Esophagus squamous epithelium (tissue), 5 donors: ENCODE data around the gene GTSE1. TPM values are rescaled to one million over a fixed set of nuclear protein-coding genes. Genes with fewer than 3 reads are reported as not detected.

Experiments
- DNase-seq: peaks from one replicate; lab custom pipeline; 2025; lab: John Stamatoyannopoulos, UW
- H3K27ac ChIP-seq, 4 donors: fragments of 200-600 bp; sonication (generic); one replicate each; pipeline ENCODE4 v1.5.1; 2016 to 2019; ENCODE audit warnings: mild to moderate bottlenecking in 1 of 4
- H3K27me3 ChIP-seq, 4 donors: fragments of 200-600 bp; sonication (generic); 1 replicate in 3 of 4; 2 replicates in 1 of 4; pipeline versions ENCODE4 v1.5.1 to v1.6.0; 2017 to 2021; ENCODE audit warnings: antibody characterized with exemption in 1 of 4
- H3K36me3 ChIP-seq, 3 donors: fragments of 200-600 bp; sonication (generic); one replicate each; pipeline ENCODE4 v1.5.1; 2016 to 2019
- H3K4me1 ChIP-seq, 3 donors: fragments of 200-600 bp; sonication (generic); one replicate each; pipeline ENCODE4 v1.5.1; 2017 to 2019
- H3K4me3 ChIP-seq, 4 donors: fragments of 200-600 bp; sonication (generic); 1 replicate in 3 of 4; 2 replicates in 1 of 4; pipeline ENCODE4 v1.5.1; 2016 to 2019; ENCODE audit warnings: mild to moderate bottlenecking in 2 of 4, moderate library complexity in 1 of 4
- H3K9me3 ChIP-seq, 3 donors: fragments of 200-600 bp; sonication (generic); one replicate each; pipeline ENCODE4 v1.5.1; 2016 to 2019
- POLR2A ChIP-seq, 4 donors: fragments of 450-650 bp; IDR thresholded peaks; one replicate each; pipeline ENCODE4 v1.6.1; 2017; ENCODE audit warnings: antibody characterized with exemption in 4 of 4, mild to moderate bottlenecking in 4 of 4, moderate library complexity in 3 of 4
- WGBS, 2 donors: methylation state at CpG; one replicate each; pipeline ENCODE4 v1.1.5; 2018; 5-methylcytosine and 5-hydroxymethylcytosine counted together
- intact Hi-C: fragments of 100-400 bp; cut with DNase I; formaldehyde crosslinking; loops from one replicate; pipeline ENCODE4 v1.15.0; 2022
- total RNA-seq, 4 donors: library from RNA; depleted of rRNA; stranded (reverse); fragments of >200 nt; gene quantifications; one replicate each; pipeline ENCODE4 v1.1.0, GENCODE V29; 2016
- TF ChIP-seq, protein P1 (sequence below), 6 experiments: fragments of 450-650 bp in 4 of 6; fragments of 200-600 bp in 2 of 6; sonication (generic) in 2 of 6; IDR thresholded peaks; one replicate each; pipeline ENCODE4 v1.5.1; 2016 to 2019; ENCODE audit warnings: antibody characterized with exemption in 6 of 6, mild to moderate bottlenecking in 4 of 6, moderate library complexity in 4 of 6
- donor health status: DM: yes; HTN: yes; CAD: no.

The GTSE1 gene
- total RNA-seq, 4 donors from 2014 or later: 1.4 to 8.0 (median 3.4) TPM

DNA sequence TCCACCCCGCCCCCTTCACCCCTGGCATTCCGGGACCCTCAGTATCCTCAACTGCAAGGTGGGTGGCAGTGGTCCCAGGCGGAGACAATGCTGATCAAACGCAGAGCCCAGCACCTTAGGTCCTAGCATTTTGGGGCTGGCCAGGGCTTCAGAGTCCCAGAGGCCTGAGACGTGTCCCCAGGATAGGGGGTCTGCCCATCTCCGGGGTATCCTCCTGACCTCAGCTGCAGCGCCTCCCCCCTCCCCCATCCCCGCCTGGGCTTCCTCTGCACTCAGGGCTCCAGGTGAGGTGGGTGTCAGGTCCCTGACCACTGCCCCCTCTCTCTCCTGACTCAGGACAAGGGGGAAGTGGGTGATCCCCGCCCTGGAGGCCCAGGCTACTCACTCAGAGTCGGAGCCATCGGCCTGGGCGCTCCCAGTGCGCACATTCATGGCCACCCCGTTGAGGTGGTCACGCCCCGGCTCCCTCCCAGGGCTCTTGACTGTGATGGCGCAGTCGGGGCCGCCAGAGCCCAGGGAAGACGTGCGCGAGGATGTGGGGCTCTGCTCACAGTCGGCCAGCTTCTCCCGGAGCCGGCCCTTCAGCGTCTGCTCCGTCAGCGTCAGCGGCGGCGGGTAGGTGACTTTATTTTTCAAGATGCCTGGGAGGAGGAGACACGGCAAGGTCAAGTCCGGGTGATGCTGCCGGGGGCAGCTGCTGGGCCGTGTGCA is 67.1 kb downstream of the GTSE1 start:
- intact Hi-C loops: no loop called here
- H3K27ac ChIP-seq: no peak overlapping the region
- H3K27me3 ChIP-seq: peaks cover 0 to 35% (median 0%) of the 10 kb centered on the region in 4 donors
- H3K4me3 ChIP-seq: no peak overlapping the region
- no peaks in the 10 kb centered on the region for H3K9me3 ChIP-seq
- H3K4me1 ChIP-seq: peaks cover 0 to 10% (median 0%) of the 10 kb centered on the region in 3 donors
- no peak for DNase-seq
- WGBS, 2 donors: 83 to 85% methylated on average over 2 to 17 of the region's 35 CpGs
- TF ChIP-seq, protein P1, sequence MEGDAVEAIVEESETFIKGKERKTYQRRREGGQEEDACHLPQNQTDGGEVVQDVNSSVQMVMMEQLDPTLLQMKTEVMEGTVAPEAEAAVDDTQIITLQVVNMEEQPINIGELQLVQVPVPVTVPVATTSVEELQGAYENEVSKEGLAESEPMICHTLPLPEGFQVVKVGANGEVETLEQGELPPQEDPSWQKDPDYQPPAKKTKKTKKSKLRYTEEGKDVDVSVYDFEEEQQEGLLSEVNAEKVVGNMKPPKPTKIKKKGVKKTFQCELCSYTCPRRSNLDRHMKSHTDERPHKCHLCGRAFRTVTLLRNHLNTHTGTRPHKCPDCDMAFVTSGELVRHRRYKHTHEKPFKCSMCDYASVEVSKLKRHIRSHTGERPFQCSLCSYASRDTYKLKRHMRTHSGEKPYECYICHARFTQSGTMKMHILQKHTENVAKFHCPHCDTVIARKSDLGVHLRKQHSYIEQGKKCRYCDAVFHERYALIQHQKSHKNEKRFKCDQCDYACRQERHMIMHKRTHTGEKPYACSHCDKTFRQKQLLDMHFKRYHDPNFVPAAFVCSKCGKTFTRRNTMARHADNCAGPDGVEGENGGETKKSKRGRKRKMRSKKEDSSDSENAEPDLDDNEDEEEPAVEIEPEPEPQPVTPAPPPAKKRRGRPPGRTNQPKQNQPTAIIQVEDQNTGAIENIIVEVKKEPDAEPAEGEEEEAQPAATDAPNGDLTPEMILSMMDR (IDR thresholded peaks at IDR 0.05): no peak
- no peak for TF ChIP-seq POLR2A (IDR thresholded peaks at IDR 0.05)
- H3K36me3 ChIP-seq: peaks cover 7 to 85% (median 35%) of the 10 kb centered on the region in 3 donors

DNA sequence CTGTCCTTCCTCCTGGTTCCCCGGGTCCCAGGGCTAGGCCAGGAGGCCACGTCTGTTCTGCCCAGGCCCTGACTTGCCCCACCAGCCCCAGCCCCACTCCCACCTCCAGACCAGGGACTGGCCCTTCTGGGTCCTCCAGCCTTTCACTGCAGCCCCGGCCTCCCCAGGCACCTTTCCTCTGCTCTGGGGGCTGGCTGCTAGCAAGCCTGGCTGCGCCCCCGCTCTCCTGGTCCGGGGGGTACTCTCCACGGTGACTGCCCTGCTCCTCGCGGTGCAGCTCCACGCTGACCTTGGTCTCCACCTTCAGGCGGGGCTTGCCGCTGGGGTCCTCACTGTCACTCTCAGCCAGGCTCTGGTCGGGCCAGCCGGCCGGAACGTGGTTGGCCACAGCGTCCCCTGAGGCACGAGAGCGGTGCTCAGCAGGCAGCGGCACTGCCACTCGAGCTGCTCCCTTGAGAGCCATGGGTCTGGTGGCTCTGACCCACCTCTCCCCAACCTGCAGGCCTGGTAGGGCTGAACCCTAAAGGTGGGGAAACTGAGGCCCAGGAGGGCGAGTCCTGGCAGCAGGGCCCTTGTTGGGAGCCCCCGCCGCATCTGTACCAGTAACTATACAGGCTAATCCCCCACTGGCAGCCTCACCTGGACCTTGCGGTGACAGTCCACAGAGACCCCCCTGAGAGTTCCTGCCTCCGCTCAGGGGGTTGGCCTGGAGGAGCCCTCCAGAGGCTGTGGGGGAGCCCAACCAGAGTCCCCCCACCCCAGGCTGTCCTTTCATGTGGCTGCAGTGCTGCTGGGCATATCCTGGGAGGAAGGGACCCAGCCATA is 67.9 kb downstream of the GTSE1 start:
- WGBS, 2 donors: 90 to 100% methylated on average over 1 to 2 of the region's 26 CpGs
- DNase-seq: no peak
- no peak overlapping the region for H3K4me3 ChIP-seq
- intact Hi-C loops: loop anchor here (5.0 kb wide), 1 partner anchor 178 kb away; no protein-coding TSS in a partner anchor
- TF ChIP-seq POLR2A (IDR thresholded peaks at IDR 0.05): no peak
- TF ChIP-seq, protein P1 (IDR thresholded peaks at IDR 0.05): no peak
- H3K9me3 ChIP-seq: no peaks in the 10 kb centered on the region
- peaks cover 7 to 85% (median 33%) of the 10 kb centered on the region in 3 donors for H3K36me3 ChIP-seq
- peaks cover 0 to 11% (median 0%) of the 10 kb centered on the region in 3 donors for H3K4me1 ChIP-seq
- H3K27me3 ChIP-seq: peaks cover 0 to 35% (median 0%) of the 10 kb centered on the region in 4 donors
- no peak overlapping the region for H3K27ac ChIP-seq

DNA sequence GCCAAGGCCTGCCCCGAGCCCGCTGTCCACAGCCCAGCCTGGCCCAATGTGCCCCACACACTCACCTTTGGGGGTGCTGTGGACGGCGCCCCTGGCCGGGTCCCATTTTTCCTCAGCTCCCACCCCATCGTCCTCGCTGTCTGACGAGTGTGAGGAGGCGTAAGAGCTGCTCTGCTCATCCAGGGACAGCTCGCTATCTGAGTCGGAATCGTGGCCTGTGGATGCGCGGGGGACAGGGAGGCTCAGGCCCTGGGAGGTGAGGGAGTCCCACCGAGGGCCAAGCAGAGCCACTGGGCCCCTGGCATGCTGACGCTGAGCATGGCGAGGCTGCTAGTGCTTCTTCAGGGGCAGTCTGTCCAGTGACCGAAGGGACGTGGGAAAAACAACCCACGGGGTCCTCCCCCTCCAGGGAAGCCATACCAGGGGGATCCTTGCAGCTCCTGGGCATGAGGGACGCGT is 68.5 kb downstream of the GTSE1 start:
- TF ChIP-seq POLR2A (IDR thresholded peaks at IDR 0.05): no peak
- TF ChIP-seq, protein P1 (IDR thresholded peaks at IDR 0.05): no peak
- Histone ChIP-seq H3K9me3 (no peaks in the 10 kb centered on the region), H3K4me1 (peaks cover 0 to 16% (median 0%) of the 10 kb centered on the region in 3 donors), H3K4me3 (no peak overlapping the region), H3K36me3 (peaks cover 7 to 83% (median 33%) of the 10 kb centered on the region in 3 donors), H3K27me3 (peaks cover 0 to 35% (median 0%) of the 10 kb centered on the region in 4 donors), H3K27ac (no peak overlapping the region)
- DNase-seq: no peak
- intact Hi-C loops: loop anchor here (5.0 kb wide), 1 partner anchor 177 kb away; no protein-coding TSS in a partner anchor
- 100% methylated on average over 1 of the region's 22 CpGs; no CpG with 5 or more reads in 1 of the 2 donors for whole genome bisulfite sequencing, 2 donors

DNA sequence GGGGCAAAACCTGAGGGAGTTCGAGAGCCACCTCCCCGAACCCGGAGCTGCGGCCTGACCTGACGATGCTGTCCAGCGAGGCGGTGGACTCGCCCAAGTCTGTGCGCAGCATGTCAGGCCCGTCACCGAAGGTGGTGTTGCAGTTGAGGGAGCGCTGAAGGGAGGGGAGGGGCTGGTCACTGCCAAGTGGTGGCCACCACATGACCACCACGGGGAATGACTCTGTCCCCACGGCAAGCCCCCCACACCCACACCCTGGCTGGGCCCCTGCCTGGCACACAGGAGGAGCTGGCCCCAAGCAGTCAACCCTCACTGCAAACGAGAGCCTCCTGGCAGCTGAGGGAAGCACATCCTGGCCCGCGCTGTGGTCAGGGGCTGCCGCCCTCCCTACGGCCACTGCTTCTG is 69.7 kb downstream of the GTSE1 start:
- Histone ChIP-seq H3K4me3 (no peak overlapping the region), H3K27me3 (peaks cover 0 to 35% (median 0%) of the 10 kb centered on the region in 4 donors), H3K27ac (no peak overlapping the region), H3K9me3 (no peaks in the 10 kb centered on the region), H3K4me1 (peaks cover 0 to 24% (median 0%) of the 10 kb centered on the region in 3 donors), H3K36me3 (peaks cover 7 to 75% (median 33%) of the 10 kb centered on the region in 3 donors)
- DNase-seq: no peak
- WGBS, 2 donors: 75 to 90% methylated on average over 12 to 17 of the region's 19 CpGs
- TF ChIP-seq, protein P1 (IDR thresholded peaks at IDR 0.05): no peak
- no peak for TF ChIP-seq POLR2A (IDR thresholded peaks at IDR 0.05)
- intact Hi-C loops: loop anchor here (5.0 kb wide), 1 partner anchor 176 kb away; no protein-coding TSS in a partner anchor
